GM18502 (cell line): ENCODE data around the gene F3.

Experiments
- ATAC-seq: cut with Tn5 transposase; IDR thresholded peaks from one replicate; pipeline ENCODE4 v1.9.1; 2021; ENCODE audit warnings: mild to moderate bottlenecking; ENCODE audit not compliant: unreplicated experiment, poor library complexity

The F3 gene

GRCh38 chr1:94528826-94529225 is 12.7 kb downstream of the F3 start:
- ATAC-seq = no peak

GRCh38 chr1:94528299-94528698 is 13.3 kb downstream of the F3 start:
- no peak for ATAC-seq

GRCh38 chr1:94527447-94528031 is 14.0 kb downstream of the F3 start:
- no peak for ATAC-seq

GRCh38 chr1:94526152-94526980 is 15.2 kb downstream of the F3 start:
- no peak for ATAC-seq

- ATAC-seq = no peak
Measured at GRCh38 chr1:94524531-94524930, 17.0 kb downstream of the F3 start.

GRCh38 chr1:94522304-94522703 is 19.3 kb downstream of the F3 start:
- no peak for ATAC-seq

GRCh38 chr1:94519351-94519750 is 22.2 kb downstream of the F3 start:
- ATAC-seq = no peak

GRCh38 chr1:94515296-94515947 is 26.1 kb downstream of the F3 start:
- no peak for ATAC-seq

GRCh38 chr1:94514095-94514727 is 27.3 kb downstream of the F3 start:
- ATAC-seq = no peak

- no peak for ATAC-seq
Measured at GRCh38 chr1:94512816-94513215, 28.7 kb downstream of the F3 start.

GRCh38 chr1:94504601-94505000 is 37.0 kb downstream of the F3 start:
- no peak for ATAC-seq

- ATAC-seq = no peak
Measured at GRCh38 chr1:94503153-94503552, 38.4 kb downstream of the F3 start.

- no peak for ATAC-seq
Measured at GRCh38 chr1:94501935-94502334, 39.6 kb downstream of the F3 start.

GRCh38 chr1:94501426-94501825 is 40.1 kb downstream of the F3 start:
- ATAC-seq = no peak

GRCh38 chr1:94496076-94496755 is 45.3 kb downstream of the F3 start:
- no peak for ATAC-seq

GRCh38 chr1:94490556-94490955 is 51.0 kb downstream of the F3 start:
- no peak for ATAC-seq

GRCh38 chr1:94486990-94487389 is 54.6 kb downstream of the F3 start:
- no peak for ATAC-seq

GRCh38 chr1:94481473-94481933 is 60.1 kb downstream of the F3 start:
- peak; percentile 92 for ATAC-seq

GRCh38 chr1:94479682-94480081 is 61.9 kb downstream of the F3 start:
- ATAC-seq = no peak
